Ureter (tissue), 1 donor: ENCODE results near the gene GABBR2. TPM values are rescaled to one million over a fixed set of nuclear protein-coding genes. Genes with fewer than 3 reads are reported as not detected.
"Not testable (repeated sequence)": the region's sequence is repeated elsewhere in the genome, so short reads cannot be mapped to it uniquely, and the experiment has no call there.

ENCODE experiments used
- DNase-seq: peaks from one replicate; pipeline ENCODE4 v3.0.0-alpha.2; 2020; ENCODE audit warnings: low spot score
- total RNA-seq: library from RNA; stranded (reverse); gene quantifications from one replicate; pipeline ENCODE4 v1.2.4, GENCODE V29; 2023
- donor health status: DM: yes; HTN: yes; CAD: no.

Gene GABBR2
- total RNA-seq, 1 donor from 2014 or later = 12.2 TPM

DNA sequence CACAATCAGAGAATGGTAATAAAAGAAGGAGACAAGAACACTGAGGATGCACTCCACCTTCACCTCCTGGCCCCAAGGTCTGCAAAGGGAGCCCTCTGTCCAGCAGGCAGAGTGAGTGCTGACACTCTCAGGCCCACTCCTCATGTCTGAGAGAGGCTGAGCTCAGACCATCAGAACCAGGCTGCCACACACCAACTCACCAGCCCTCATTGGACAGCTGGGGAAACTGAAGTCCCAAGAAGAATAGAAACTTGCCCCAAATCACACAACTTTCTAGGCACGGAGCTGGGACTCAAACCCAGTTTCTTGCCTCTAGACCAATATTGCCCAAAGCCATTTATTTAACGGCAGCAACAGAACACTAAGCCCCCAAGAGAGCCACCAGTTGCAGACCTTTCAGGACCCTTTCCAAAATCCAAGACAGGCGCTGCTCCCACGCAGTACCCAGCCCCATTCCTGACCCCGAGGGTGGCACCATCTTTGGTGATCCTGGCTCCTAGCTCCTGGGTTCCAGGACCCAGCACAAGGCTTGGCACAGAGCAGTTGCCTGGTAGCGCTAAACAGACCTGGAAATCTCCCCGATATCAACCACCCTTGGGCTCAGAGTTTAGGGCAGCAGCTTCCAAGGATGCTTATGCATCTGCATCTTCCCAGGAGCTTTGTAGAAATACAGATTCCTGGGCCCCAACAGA is 192.4 kb downstream of the GABBR2 start:
- no peak for DNase-seq

DNA sequence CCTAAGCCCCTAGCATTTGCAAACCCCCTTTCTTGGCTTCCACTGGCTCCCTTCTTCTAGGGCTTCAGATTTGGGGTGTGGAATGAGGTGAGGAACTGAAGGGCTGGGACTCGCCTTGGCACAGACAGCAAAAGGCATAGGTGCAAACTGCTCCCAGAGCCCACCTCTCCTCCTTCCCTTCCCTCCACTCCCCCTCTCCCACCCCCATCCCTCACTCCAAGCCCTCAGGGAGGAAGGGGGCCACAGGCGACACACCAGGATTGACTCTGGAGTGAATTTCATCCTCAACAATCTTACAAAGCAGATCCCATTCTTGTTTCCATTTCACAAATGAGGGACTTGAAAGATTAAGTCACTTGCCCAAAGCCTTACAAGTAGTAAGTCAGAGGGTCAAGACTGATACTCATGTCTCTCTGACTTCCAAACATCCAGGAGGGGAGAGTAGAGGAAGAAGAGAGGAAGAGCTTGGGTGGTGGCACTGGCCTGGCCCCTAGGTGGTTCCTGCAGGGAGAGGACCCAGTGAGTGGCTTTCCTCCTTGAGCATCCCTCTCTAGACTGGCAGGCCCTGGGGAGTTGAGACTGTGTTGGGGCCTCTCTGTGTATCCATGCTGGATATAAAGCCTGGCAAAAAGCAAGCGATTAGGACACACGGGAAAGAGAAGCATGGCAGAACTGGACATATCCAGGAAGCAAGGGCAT is 193.1 kb downstream of the GABBR2 start:
- no peak for DNase-seq

DNA sequence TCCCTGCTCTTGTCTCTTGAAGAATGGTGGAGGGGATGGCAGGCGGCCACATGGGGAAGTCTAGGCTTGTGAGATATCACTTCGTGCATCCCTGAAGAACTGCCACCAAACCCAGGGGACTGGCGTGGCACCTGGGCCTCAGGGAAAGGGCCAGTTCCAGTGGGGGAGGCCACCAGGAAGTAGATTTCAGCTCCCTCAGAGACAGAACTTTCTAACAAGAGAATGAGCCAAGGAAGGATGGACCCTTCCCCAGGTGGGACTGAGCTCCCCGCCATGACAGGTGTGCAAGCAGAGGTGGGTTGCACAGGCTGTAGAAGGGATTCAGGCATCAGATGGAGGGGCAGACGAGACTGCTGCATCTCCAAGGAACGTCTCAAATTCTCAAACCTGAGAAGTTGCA is 193.9 kb downstream of the GABBR2 start:
- DNase-seq = no peak

DNA sequence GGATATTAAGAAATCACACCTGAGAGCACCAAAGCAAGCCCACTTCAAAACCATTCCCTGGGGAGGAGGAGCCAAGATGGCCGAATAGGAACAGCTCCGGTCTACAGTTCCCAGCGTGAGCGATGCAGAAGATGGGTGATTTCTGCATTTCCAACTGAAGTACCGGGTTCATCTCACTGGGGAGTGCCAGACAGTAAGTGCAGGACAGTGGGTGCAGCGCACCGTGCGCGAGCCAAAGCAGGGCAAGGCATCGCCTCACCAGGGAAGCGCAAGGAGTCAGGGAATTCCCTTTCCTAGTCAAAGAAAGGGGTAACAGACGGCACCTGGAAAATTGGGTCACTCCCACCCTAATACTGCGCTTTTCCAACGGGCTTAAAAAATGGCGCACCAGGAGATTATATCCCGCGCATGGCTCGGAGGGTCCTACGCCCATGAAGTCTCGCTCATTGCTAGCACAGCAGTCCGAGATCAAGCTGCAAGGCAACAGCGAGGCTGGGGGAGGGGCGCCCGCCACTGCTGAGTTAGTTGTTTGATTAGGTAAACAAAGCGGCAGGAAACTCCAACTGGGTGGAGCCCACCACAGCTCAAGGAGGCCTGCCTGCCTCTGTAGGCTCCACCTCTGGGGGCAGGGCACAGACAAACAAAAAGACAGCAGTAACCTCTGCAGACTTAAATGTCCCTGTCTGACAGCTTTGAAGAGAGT is 200.4 kb downstream of the GABBR2 start:
- not testable (repeated sequence) for DNase-seq

DNA sequence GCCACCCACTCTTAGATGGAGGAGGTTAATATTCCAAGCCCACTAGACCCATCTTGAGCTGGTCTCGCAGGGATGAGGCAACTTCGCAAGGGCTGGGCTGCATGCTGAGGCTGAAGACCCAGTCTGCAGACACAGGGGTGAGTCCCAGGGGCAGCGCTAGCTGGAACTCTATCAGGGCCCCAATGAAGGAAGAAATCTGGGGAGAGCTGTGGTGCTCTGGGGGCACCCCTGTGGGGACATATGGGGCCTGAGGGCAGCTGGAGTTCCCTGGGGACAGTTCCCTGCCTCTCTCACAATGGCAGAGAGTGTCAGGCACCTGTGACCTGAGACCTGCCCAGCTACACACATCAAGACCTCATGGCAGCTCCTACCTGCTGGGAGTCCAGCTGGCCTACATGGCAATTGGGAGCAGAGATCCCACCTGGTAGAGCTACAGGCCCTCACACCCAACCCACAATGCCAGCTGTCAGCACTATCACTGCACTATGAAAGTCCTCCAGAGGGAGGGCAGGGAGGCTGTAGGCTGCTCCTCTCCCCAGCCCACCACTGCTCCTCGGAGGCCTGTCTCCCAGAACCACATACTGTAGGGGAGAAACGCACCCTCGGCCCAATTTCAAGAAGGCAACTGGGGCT is 202.2 kb downstream of the GABBR2 start:
- DNase-seq = no peak

DNA sequence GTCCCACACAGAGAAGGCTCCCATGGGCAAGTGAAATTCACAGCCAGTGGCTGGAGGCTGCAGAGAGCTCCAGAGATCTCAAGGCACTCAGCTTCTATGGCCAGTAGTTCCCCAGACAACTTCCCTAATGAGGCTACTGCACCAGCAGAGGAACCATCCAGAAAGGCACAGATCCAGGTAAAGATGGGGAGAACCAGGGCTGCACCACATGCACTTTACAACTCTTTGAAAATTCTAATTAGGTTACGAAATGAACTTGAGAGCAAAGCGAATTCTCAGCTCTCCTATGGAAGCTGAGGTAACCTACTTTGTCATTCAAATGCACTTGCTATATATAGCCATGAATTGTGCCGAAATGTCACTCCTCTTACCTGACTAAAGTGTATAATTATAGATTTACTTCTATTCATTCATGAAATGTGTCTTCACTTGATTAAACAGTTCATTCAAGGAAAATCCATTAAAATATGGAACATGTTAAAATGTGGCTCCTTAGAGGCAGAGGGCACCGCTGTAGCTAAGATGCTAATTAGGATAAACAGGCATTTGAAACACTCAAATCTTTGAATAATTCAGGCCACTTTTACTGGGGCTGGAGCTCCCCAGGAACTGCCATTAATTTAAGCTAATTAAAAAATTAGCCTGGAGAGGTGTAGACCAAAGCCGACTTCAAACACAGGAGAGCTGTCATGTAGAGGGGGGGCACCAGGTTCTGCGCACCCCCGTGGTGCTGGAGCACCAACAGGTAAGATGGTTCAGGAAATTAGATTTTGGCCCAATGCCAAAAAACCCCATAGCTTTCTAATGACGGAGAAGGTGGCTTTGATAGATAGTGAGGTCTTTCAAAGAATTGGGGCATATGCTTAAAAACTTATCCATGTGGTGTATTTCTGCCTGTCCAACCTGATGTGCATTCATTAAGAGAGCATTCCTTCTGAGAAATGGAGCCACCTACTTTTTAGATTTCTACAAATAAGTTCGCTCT is 204.1 kb downstream of the GABBR2 start:
- DNase-seq = no peak

DNA sequence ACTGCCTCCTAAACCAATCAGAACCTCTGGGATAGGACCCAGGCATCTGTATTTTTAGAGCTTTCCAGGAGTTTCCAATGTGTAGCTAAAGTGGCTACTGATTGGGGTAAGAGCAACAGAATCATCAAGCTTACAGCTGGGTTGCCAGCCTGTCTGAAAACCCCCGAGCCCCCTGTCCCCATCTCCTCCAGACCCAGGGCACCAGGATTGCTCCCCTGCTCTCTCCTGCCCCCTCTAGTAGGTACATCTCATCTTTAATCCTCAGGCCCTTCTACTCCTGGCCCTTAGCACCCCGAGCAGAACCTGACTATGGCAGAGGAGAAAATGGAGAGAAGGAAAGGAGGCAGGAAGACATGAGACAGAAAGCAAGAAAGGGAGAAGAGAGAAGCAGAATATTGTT is 204.9 kb downstream of the GABBR2 start:
- no peak for DNase-seq

DNA sequence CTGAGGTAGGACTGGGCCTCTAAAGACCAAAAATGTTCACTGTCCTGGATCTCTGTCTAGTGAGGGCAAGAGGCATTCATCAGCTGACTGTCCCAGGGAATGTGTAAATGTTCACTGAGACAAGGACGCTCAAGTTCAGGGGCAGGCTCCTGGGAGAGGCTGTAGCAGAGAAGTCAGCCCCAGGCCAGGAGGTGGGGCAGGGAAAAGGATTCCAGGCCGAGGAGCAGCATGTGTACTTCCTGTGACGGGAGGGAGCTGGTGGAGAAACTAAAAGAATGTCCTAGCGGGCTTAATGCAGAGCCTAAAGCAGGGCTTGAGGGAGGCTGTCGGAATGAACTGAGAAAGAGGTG is 205.8 kb downstream of the GABBR2 start:
- DNase-seq = no peak

DNA sequence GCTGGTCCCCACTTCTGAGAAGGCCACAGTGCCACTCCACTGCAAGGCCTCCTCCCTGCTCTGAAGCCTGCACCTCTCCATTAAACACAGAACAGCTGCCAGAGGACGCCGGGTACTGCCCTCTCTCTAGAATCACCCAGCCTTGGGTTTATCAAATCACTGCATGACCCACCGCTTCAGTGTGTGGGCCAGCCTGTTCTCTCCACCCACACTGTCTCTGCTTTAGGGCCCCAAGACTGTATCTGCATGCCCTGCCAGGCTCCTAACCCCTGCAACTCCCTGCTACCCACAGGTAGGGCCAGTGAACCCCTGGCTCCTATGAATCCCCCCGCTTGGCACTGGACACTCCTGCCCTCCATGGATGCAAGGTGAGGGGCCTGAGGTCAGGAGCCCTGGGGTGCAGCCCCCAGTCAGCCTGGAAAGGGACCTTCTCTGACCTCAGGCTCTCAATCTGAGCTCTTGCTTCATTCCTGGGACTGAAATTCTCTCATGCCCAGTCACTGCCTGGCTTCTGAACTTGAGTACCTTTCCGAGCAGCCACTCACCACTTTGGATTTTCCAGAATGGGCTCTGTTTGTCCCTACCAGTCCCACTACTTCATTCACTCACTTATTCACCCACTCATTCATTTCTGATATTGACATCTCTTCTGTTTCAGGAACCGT is 206.3 kb downstream of the GABBR2 start:
- DNase-seq = peak; percentile 14

DNA sequence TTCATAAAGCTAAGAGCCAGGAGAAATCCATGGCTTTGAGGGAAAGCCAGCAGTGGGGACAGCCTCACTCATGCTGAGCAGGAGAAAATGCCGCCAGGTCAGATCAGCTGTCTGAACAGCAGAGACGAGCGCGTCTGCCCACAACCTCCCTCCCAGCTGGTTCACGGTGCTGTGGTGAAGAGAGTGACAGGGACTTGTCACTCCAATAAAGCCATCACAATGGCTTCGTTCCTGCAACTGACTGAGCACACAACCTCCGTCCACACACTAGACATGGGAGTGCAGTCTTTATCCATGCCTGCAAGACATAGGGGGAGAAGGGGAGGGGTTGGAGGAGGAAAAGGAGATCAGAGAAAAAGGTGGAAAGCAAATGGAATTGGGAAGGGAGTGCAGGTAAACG is 206.9 kb downstream of the GABBR2 start:
- peak; percentile 17 for DNase-seq

DNA sequence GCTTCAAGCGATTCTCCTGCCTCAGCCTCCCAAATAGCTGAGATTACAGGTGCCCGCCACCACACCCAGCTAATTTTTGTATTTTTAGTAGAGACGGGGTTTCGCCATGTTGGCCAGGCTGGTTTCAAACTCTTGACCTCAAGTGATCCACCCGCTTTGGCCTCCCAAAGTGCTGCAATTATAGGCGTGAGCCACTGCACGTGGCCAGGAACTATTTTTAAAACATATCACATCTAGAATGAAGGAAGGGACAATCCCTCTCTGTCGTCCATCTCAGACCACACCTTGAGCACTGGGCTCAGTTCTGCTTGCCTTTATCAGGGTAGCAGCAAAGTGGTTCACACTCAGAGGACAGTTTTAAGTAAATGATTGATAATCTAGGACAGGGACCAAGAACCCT is 207.5 kb downstream of the GABBR2 start:
- peak; percentile 13 for DNase-seq

DNA sequence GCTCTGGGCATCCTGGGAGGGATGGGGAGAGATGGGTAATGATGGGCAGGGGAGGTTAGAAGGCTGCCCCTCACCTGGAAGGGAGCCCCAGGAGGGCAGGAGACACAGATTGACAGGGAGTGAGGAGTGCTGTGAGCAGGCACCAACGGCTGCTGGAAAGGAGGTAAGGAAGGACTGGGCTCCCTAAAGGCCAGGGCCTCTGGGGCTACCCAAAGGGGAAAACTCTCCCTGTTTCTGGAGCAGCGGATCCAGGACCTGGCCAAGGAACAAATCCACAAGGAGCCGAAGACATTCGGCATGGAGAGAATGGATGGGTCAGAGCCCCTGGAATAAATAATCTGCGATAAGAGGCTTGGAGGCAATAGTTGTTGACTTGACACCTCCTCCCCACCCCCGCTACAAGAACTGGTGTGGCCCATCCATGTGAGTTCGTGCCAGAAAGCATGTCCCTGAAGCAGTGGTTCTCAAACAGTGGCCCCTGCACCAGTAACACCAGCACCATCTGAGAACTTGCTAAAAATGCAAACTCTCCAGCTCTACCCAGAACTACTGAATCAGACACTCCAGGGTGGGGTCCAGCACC is 208.3 kb downstream of the GABBR2 start:
- DNase-seq = peak; percentile 17

DNA sequence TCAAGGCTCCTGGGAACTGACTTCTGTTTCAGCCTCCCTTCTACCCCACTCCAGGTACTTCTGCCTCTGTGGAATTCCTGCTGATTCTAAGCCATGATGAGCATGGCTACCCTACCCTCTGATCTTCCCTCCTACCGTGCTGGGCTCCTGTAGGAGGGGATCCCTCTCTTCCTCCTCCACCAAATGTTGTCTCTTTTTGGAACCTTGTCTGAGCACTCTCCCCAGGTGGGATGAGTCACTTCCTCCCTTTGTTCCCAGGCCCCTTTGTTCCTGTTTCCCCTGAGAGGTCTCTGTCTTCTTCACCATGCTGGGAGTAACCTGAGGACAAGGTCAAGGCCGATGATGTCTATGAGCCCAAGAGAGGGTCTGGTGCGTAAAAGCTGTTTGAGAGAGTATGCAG is 213.2 kb downstream of the GABBR2 start:
- DNase-seq = no peak

DNA sequence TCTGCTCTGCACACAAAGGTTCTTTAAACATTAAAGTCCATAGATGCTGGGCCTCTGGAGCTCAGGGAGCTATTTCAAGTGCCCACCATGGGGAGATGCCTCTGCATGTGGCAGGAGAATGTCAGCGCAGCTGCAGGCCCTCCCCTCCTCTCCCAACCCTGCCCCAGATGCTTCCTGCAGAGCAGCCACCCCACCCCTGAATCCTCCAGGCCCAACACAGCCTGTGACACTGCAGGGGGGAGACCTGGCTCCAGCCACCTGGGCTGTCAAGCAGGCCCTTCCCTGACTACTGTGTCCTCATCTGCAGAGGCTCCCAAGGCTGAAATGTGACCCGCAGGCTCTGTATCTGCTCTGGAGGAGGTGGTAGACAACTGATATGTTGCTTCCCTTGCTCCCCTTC is 213.9 kb downstream of the GABBR2 start:
- DNase-seq = no peak

DNA sequence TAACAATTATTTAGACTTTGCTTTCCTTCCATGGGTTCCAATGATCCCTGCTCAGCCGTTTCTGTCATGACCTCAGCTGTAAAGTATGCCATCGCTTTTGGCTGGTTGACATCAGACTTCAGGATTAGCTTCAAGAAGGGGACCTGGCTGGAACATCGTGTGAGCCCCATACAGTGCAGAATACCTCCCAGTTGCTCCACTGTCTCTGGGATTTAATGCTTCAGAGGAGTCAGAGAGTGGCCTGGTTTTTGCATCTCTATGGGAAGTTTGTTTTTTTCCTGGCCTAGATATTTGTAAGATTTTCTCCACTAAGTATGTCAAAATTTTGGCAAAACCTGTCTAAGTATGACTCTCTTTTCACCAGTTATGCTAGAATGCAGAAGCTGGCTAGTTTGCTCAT is 216.9 kb downstream of the GABBR2 start:
- no peak for DNase-seq

DNA sequence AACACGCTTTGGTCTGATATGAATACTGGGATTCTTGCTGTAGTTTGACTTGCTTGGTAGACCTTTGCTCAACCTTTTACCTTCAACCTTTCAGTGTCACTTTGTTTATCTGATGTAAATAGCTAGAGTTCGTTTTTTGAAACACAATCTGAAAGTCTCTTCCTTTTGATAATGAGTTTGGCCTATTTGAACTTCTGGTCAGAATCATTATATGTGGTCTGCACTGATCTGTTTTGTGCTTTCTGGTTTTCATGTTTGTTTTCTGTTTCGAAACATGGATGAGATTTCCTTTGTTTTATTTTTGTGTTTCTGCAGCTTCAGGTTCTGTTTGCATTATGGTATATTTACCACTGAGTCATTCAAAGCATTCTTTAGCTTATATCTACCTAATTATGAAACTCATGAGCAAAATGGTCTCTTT is 217.5 kb downstream of the GABBR2 start:
- DNase-seq = no peak

DNA sequence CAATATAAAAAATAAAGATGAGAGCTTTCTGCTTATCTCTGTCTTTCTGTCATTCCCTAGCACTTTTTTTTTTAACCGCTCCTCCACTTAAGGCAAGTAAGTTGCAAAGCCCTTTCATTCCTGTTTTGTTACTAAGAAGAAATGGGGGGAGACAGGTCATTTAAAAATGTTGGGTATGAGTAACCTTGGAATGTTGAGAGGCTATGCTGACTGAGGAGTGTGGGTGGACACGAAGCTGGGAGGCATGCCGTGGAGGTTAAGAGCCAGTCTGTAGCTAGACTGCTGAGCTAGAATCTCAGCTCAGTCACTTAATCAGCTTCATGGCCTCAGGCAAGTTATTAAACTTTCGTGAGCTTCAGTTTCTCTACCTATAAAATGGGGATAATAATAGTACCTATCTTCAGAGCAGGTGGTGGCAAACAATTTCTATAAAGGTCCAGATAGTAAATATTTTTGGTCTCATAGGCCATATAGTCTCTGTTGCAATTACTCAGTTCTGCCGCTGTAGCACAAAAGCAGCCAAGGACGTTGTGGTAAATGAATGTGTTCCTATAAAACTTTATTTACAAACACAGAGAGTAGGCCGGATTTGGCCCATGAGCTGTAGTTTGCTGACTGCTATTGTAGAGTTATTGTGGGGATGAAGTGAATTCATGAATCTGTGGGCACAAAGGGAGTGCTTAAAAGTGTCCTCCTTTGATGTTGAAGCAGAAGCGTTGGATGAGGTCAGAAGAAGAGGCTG is 220.0 kb downstream of the GABBR2 start:
- no peak for DNase-seq

DNA sequence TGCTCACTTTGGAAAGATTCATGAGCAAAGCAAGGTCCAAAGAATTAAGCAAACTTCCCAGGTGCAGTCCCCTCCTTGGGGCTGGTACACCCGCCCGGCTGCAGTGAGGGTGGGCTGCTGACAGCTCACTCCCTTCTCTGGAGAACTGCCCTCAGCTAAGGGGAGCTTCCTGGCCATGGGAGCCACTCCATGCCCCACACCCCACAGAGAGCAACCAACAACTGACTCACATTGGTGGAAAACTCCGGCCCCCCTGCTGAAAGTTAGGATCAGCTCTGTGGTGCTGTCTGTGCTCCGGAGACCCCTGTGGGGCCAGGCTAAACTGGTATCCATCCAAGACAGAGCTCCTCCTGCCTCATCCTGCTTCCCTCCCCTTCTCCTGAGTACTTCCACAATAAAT is 223.0 kb downstream of the GABBR2 start:
- DNase-seq = no peak

DNA sequence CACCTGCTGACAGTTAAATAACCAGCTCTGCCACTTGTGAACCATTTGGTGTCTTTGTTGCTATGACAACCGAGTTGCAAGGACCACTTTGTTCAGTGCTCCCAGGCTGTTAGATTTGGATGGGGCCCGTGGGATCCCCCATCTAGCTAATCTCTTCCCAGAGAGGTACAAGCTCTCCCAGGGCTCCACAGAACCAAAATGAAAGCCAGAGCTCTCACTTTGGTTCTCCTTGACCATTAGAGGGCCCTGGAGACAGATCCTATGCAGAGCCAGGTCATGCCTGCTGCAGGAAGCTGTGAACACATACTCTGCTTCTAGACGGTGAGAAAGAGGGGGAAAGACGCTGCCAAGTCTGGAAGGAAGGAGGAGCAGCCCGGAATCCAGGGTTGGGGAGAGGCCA is 224.6 kb downstream of the GABBR2 start:
- DNase-seq = no peak

DNA sequence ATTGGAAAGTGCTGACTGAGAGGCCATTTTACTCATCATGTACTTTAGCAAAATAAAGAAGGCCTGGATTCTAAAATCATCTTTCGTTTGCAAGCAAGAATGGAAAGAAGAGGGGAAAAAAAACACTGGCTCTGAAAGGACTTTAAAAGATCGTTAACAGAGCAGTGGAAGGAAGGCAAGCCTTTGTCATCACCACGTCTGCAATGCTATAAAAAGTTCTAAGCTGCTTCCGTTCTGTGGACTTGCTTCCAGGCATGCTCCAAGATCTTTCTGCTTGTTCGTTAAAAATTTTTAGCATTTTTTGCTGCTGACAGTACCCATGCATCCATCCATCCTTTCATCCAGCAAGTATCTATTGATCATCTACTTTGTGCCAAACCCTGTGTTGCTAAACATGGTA is 226.5 kb downstream of the GABBR2 start:
- no peak for DNase-seq
